ENCODE results near the gene CPD. TPM values are rescaled to one million over a fixed set of nuclear protein-coding genes. Genes with fewer than 3 reads are reported as not detected.

CPD gene
- total RNA-seq, 4 donors from 2014 or later: 36.9 to 63.6 (median 50.8) TPM

GRCh38 chr17:30380643-30381339, 2.1 kb downstream of the CPD start:
- Histone ChIP-seq H3K4me1 (peaks cover 11 to 65% (median 25%) of the 10 kb centered on the region in 3 donors), H3K27me3 (no peaks in the 10 kb centered on the region), H3K27ac (peak overlapping the region in 3 of 4 donors; percentile 14 to 86 (median 63)), H3K4me3 (peak overlapping the region in 3 of 4 donors; percentile 63 to 88 (median 79)), H3K9me3 (no peaks in the 10 kb centered on the region), H3K36me3 (peaks cover 0 to 8% (median 0%) of the 10 kb centered on the region in 3 donors)
- DNase-seq: no peak
- TF ChIP-seq POLR2A (IDR thresholded peaks at IDR 0.05) (no peak), CTCF (IDR thresholded peaks at IDR 0.05) (no peak)
- intact Hi-C loops (cut with DNase I): no loop called here
- 52 to 55% methylated on average over 7 of the region's 7 CpGs for WGBS, 2 donors

GRCh38 chr17:30381340-30381659, 2.6 kb downstream of the CPD start:
- DNase-seq: no peak
- intact Hi-C loops (cut with DNase I): no loop called here
- Histone ChIP-seq H3K36me3 (peaks cover 0 to 13% (median 4%) of the 10 kb centered on the region in 3 donors), H3K4me3 (peak overlapping the region in 3 of 4 donors; percentile 63 to 88 (median 79)), H3K4me1 (peaks cover 11 to 62% (median 24%) of the 10 kb centered on the region in 3 donors), H3K27ac (no peak overlapping the region), H3K27me3 (no peaks in the 10 kb centered on the region), H3K9me3 (no peaks in the 10 kb centered on the region)
- TF ChIP-seq CTCF (IDR thresholded peaks at IDR 0.05) (no peak), POLR2A (IDR thresholded peaks at IDR 0.05) (no peak)
- WGBS, 2 donors: 62 to 69% methylated on average over 2 of the region's 2 CpGs

GRCh38 chr17:30382345-30382744, 3.6 kb downstream of the CPD start:
- no peak overlapping the region for H3K27ac ChIP-seq
- peak overlapping the region in 1 of 4 donors; percentile 88 for H3K4me3 ChIP-seq
- DNase-seq: no peak
- intact Hi-C loops (cut with DNase I): no loop called here
- 63 to 88% methylated on average over 1 of the region's 1 CpG for WGBS, 2 donors
- H3K4me1 ChIP-seq: peaks cover 11 to 53% (median 20%) of the 10 kb centered on the region in 3 donors
- no peaks in the 10 kb centered on the region for H3K27me3 ChIP-seq
- H3K36me3 ChIP-seq: peaks cover 0 to 24% (median 4%) of the 10 kb centered on the region in 3 donors
- H3K9me3 ChIP-seq: no peaks in the 10 kb centered on the region
- TF ChIP-seq POLR2A (IDR thresholded peaks at IDR 0.05) (no peak), CTCF (IDR thresholded peaks at IDR 0.05) (no peak)

- no peaks in the 10 kb centered on the region for H3K4me1 ChIP-seq
- WGBS, 2 donors: 97 to 100% methylated on average over 2 to 12 of the region's 35 CpGs
- no peak overlapping the region for H3K27ac ChIP-seq
- H3K27me3 ChIP-seq: no peaks in the 10 kb centered on the region
- no peaks in the 10 kb centered on the region for H3K9me3 ChIP-seq
- H3K4me3 ChIP-seq: no peak overlapping the region
- H3K36me3 ChIP-seq: peaks cover 0 to 65% (median 7%) of the 10 kb centered on the region in 3 donors
- no peak for DNase-seq
- no peak for TF ChIP-seq POLR2A (IDR thresholded peaks at IDR 0.05)
- intact Hi-C loops (cut with DNase I): no loop called here
Observed at GRCh38 chr17:30388321-30389179, 9.8 kb downstream of the CPD start.

- Histone ChIP-seq H3K36me3 (peaks cover 0 to 65% (median 7%) of the 10 kb centered on the region in 3 donors), H3K4me3 (no peak overlapping the region), H3K27me3 (no peaks in the 10 kb centered on the region), H3K27ac (no peak overlapping the region), H3K4me1 (no peaks in the 10 kb centered on the region), H3K9me3 (no peaks in the 10 kb centered on the region)
- TF ChIP-seq POLR2A (IDR thresholded peaks at IDR 0.05): no peak
- no peak for TF ChIP-seq CTCF (IDR thresholded peaks at IDR 0.05)
- WGBS, 2 donors: 81% methylated on average over 6 of the region's 6 CpGs
- DNase-seq: no peak
- intact Hi-C loops (cut with DNase I): no loop called here
Observed at GRCh38 chr17:30389756-30390300, 11.1 kb downstream of the CPD start.
